HG03095 (cell line): ENCODE results near the gene FAM241B.

Experiments used
- ATAC-seq: cut with Tn5 transposase; IDR thresholded peaks from one replicate; pipeline ENCODE4 v1.9.1; 2021; ENCODE audit warnings: moderate library complexity; ENCODE audit not compliant: unreplicated experiment

FAM241B gene, protein sequence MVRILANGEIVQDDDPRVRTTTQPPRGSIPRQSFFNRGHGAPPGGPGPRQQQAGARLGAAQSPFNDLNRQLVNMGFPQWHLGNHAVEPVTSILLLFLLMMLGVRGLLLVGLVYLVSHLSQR

DNA sequence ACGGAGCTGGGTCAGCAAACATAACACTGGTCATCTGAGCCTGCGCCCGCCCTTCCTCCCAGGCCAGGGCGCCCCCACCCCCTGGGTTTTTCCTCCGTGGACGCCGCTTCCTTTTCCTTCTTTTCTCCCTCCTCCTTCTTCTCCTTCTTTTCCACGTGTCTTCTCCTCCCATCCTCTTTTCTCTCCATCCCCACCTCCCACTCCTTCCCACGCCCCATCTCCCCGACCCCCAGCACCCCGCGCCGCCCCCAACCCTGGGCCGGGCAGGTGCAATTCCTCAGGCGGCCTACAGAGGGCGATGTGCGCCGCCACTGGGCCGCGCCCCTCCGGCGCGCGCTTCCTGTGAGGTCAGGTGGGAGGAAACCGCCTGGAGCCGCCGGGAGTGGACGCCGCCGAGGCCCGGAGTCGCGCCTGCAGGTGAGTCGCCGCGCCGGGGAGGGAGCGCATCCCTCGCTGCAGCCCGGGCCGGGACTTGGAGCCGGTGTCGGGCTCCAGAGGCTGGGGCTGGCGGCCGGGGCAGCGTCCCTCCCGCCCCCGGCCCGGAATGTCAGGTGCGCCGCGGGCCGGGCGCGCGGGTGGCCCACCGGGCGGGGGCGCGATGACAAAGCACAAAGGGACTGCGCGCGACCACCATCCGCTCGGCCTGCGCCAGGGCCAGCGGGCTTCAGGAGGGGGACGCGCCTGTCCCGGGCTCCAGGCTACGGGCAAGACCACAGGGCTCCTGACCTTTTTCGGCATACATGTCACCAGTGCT, at the start of gene FAM241B:
TSS of gene FAM241B (plus strand) at position 351 of the 754 bp plus-strand sequence. CDS start 1,497 bp downstream, outside the sequence.
- ATAC-seq, result no peak

DNA sequence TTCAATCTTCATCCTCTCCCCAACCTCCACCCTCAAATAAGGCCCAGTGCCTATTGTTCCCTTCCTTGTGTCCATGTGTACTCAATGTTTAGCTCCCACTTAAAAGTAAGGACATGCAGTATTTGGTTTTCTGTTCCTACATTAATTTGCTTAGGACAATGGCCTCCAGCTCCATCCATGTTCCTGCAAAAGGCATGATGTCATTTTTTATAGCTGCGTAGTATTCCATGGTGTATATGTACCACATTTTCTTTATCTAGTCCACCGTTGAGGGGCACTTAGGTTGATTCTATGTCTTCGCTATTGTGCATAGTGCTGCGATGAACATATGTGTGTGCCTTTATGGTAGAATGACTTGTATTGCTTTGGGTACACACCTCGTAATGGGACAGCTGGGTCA, 49.6 kb upstream of the FAM241B start:
- ATAC-seq, result no peak

DNA sequence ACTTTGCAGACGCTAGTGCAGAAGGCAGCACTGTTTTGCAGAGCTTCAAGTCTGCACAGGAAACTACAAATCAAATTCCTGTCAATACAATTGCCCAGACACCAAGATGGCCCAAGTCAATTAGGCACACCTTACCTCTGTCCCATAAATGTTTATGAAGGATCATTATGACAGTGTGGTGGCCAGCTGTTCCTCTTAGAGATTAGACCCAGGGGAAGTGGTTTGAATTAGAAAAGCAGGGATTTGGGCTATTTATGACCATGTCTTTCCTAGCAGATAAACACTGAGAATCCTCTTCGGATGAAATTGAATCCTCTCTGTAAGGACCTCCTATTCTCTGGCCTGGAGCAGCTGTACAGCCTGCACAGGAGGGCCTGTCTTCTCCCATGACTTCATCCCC, 46.9 kb upstream of the FAM241B start:
- no peak for ATAC-seq

DNA sequence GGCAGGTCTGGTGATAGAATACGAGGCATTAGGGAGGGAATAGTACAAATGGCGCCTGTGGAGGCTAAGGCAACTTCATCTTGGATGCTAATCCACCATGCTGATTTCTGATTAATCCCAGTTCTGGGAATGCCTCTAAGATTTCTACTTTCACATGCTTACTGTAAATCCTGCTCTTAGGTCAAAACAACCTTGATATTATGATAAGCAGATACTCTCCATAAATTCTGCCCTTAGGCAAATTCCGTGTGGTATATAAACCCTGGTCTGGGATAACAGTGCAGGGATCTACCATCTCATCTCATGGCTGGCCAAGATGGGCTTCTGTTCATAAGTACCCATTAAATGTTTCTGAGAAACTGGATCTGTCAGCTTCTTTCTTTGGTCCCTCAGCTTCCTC, 45.4 kb upstream of the FAM241B start:
- ATAC-seq, result no peak

DNA sequence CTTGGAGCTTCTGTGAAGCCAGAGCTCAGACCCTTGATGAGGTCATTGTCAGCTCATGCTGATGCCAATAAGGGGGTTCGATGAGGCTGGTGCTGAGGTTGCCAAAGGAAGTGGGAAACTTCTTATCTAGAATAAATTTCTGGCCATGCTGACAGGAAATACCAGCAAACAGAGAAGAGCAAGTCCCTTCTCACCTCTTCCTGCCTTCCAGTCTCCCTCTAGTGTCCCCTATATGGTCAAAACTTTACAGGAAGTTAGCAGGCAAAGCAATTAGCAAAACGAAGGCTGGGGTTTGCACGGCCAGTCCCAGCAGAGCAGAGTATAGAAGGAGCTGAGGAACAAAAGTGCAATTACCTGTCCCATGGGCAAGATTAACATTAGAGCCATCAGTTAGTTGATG, 41.7 kb upstream of the FAM241B start:
- no peak for ATAC-seq

DNA sequence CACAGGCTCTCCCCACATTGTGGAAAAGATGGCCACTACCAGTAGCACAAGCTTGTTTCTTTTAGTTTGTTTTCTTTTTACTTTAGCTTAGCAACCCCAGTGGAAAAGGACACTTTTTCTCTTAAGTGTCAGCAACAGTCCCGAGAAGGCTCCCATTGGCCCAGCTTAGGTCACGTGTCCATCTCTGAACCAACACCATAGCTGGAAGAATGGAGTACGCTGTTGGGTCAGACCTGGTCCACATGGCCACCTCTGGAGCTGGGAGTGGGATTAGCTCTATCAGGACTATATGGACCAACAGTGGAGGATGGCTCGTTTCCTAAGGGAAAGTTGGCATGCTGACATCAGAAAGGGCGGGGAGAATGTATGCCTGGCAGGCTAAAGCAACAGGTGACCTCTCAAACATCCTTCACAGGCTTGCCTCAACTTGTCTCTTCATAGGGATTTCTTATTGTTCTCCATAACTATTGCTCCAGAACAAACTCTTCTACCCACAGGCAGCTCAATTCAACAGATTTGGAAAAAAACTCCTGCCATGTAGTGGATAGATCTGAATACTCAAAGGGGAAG, 29.2 kb upstream of the FAM241B start:
- ATAC-seq, result no peak

DNA sequence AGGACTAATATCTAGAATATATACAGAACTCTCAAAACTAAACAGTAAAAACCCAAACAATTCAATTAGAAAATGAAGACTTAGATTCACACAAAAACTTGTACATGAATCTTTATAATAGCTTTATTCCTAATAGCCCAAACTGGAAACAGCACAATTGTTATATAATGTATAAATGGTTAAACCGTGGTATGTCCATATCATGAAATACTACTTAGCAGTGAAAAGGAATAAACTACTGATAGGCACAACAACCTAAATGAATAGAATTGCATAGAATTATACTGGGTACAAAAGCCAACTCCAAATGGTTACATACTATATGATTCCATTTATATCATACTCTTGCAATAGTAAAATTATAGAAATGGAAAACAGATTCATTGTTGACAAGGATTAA, 21.0 kb upstream of the FAM241B start:
- no peak for ATAC-seq

DNA sequence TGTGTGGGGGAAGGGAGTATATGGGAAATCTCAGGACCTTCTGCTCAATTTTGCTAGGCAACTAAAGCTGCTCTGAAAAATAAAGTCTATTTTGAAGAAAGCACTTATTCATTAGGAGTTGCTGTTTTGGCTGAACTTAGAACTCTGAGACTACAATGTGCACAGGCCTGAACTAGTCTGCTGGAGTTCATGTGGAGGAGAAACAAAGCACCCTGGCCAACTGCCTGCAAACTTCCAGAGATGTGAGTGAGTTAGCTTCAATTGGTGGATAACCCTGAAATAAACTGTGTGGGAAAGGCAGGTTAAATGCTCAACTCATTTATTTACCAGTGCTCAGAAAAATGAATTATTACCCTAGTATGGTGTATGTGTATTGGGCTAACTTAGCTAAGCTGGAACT, 17.3 kb upstream of the FAM241B start:
- no peak for ATAC-seq

DNA sequence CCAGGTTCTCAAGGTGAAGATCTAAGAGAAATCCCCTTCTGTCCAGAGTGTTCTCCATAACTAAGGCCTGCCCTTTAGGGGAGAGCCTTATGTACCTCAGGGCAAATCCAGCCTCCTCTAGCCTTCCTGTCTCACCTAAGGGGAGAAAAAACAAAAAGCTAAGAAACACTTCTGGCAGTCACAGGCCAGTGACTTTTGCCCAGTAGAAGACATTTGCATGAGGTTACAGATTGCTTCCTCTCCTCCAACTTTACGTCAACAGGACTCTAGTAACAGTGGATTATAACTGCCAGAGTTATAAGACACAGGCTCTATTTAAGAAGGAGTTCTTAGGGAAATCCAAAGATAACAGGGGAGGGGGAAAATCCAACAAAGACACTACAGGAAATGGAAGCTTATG, 15.9 kb upstream of the FAM241B start:
- ATAC-seq, result no peak

DNA sequence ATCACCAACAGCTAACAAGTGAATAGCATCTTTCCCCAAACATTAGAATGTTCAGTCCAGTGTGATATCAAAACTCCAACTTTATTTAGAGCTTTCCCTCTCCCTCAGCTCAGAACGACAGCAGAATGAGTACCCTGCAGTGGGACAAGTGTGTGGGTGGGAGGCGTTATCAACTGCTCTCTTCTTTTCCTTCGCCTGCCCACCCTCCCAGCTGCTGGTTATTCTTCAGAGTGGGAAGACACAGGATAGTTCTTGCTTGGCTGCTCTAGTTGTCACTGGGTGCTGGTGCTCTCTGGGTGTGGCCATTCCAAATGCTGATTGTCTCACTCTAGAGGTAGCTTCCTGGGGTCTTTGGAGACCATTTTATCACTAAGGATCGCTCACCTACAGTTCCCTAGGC, 13.7 kb upstream of the FAM241B start:
- no peak for ATAC-seq

DNA sequence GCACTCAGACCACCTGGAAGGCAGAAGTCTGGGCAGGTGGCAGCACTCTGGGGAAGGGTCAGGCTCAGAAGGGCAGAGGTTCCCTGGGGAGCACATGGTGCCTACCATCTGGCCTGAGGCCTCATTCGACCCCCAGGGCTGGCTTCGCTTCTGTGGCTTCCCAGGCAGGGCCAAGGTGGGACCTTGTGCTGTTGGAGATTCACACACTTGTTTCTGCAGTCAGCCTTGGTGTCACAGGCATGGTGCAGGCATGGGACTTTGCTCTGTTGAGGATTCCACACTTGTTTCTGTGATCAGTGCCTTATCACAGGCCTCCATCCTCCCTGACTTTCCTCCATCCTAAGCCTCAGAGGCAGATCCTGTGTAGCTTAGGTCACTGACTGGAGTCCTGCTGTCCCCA, 11.3 kb upstream of the FAM241B start:
- ATAC-seq, result no peak

DNA sequence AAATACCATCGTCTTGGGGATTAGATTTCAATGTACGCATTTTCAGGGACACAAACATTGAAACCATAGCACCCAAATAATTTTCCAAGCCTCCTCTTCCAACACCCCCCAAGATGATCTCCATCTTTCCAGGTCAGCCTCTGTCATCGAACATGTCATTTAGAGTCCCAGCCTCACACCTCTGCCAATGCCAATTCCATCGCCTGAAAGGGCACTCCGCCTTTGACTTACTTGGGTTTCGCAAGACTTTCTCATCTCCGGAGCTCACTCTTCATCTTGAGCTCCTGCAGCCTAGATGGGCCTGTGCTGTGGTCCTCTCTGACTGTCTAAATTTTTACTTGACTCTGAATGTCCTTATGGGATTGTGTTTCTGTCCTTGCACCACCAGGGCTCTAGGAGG, 10.4 kb upstream of the FAM241B start:
- ATAC-seq, result no peak

DNA sequence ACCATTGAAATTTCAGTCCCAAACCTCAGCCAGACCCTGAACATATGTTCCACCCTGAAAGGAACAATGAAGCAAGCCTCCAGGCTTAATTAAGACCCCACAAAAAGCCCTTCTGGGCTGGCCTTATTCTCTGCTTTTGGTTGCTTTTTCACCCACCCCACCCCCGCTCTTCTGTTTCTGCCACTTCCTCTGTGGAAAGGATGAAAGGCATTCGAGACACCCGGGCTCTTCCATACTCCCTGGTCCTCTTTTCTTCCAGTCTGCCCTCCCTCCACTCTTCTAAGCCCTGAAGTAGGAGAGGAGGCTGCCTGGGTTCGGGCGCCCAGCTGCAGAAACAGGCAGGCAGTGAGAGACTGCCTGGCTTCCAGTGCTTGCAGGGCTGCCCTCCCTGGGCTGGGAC, 9.4 kb upstream of the FAM241B start:
- ATAC-seq, result no peak

DNA sequence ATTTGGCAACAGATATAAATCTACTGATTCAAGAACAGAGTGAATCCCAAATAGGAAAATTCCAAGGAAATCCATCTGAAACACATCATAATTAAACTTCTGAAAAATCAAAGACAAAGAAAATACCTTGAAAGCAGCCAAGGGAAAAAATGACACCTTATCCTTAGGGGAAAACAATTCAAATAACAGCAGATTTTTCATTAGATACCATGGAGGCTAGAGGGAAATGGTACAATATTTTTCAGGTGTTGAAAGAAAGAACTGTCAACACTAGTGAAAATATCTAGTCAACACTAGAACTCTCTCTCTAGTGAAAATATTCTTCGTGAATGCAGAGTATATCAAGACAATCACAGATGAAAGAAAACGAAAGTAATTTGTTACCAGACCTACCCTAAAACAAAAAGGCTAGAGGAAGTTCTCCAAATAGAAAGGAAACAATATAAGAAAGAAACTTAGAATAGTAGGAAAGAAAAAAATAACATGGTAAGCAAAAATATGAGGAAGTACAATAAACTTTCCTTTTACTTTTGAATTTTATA, 5.7 kb upstream of the FAM241B start:
- ATAC-seq, result no peak

DNA sequence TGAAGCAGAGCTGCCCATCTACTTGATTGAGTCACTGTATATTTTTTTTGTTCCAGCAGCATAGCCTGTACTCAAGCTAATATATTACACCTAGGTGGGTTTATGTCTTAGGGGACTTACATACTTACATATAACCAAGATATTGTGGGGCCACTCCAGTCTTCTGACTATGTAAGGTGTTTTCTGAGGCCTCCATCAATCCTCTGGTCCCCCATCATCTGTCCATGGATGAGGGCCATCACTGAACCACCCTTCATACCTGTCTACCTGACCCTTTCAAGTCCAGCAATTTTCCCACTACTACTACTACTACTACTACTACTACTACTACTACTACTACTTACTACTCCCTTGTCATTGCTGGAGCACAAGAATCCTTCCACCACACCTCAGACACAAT, 3.2 kb upstream of the FAM241B start:
- no peak for ATAC-seq

DNA sequence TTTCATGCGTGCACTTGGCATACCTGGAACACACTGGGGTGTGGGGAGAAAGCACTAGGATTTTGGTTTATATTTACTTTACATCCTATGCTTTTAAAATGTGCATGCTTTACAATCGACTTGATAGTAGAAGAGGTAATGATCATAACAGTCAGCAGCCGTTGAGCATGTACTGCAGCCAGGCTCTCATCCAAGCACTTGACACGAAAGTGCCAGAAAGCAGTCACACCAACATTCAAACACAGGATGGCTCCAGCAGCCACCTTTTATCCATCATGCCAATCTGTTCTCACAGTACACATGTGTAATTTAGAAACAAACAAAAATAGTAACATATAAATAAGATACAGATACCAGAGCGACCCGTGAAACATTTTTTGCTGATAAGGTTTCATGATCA, 1.2 kb upstream of the FAM241B start:
- no peak for ATAC-seq

DNA sequence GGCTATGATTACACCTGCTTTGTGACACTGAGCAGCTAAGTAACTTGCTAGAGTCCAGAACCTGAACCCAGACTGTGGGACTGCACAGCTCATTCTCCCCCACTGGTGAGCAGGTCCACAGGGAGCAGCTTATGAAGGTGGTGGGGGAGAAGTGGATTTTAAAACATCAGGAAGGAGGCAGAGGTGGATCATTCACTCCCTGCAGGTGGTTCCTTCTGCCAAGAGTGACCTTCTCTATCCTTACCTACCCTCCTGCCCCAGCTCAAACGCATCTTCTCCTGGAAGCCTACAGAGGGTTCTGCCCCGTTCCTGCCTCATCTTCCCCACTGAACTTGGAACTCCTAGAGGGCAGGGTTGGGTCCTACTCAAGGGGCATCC, 539 bp upstream of the FAM241B start:
- ATAC-seq, result no peak

DNA sequence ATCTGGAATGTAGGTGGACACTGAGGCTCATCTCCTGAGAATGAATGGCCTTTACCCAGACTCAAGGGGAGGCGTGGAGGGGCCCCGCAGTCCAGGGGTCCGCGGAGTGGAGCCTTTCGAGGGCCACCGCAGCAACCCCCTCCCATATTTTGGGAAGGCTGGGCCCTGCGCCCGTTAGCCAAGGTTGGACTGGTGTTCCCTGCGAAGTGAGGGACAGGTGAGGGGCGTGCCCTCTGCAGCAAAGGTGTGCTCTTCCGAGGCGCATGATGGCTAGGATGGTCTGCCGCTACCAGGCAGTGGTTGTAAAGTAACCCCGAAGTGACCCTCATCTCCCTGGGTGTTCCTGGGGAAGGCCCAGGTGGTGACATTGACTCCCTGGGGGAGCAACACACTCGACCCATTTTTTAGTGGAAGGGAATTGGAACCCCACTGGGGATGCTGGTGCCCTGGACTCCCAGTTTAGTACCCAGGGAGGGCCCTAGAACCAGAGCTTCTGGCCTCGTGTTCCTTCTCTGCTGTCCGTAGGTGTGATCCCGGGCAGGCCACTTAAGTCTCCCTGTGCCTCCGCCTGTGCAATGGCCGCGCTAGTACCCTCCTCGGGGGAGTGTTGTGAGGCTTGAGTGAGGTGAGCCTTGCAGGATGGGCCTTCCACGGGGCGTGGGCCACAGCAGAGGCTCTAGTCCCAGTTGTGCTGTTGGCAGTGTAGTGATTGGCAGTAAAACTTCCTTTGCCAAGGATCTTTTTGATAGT, 779 bp downstream of the FAM241B start:
- ATAC-seq, result no peak

DNA sequence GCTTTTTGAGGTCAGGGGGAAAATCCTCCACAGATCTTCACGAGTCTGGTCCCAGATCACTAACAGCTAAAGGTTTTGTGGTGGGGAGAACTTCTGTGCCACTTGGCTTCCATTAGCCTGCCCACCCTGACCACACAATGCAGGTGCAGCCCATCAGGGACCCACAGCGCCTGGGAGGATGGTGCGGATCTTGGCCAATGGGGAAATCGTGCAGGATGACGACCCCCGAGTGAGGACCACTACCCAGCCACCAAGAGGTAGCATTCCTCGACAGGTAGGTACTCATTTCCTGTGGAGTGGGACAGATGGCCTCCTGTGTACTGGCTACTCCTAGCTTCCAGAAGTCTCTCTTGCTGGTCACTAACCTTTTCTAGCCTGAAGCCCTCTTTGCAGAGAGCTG, 1.5 kb downstream of the FAM241B start:
- ATAC-seq, result no peak

DNA sequence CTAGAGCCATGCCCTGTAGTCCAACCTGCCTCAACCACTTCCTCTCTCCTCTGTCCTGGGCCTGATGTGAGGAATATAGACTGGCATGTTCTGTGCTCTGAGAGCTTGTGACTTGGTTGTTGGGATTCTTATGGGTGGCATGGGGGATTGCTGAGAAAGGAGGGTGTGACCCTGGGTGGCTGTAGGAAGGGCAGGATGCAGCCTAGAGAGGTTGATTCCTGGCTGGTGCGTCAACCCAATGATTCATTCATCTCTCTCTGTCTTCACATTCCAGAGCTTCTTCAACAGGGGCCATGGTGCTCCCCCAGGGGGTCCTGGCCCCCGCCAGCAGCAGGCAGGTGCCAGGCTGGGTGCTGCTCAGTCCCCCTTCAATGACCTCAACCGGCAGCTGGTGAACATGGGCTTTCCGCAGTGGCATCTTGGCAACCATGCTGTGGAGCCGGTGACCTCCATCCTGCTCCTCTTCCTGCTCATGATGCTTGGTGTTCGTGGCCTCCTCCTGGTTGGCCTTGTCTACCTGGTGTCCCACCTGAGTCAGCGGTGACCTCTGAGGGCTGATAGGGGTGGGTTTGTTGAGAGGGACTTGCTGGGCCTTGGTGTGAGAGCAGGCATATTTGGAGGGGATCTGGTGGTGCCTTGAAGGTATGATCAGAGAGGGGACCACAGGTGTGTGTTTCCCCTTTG, 2.6 kb downstream of the FAM241B start:
- ATAC-seq, result no peak
